Aorta (tissue), 5 donors: Measurements from ENCODE around the gene PSMD12. TPM values are rescaled to one million over a fixed set of nuclear protein-coding genes. Genes with fewer than 3 reads are reported as not detected.
A peak's percentile ranks its signal among the peaks of the same experiment; 100 is the strongest.

Source experiments
- ATAC-seq: fragments of 200-7000 bp; cut with Tn5 transposase; one replicate; pipeline ENCODE4 v1.9.1; 2022; ENCODE audit warnings: moderate library complexity; ENCODE audit not compliant: low FRiP score
- DNase-seq, 2 donors: peaks; one replicate each; pipeline ENCODE4 v3.0.0-alpha.2; 2020
- H3K27ac ChIP-seq, 2 donors: one replicate each; pipeline ENCODE4 v1.5.1; 2013; ENCODE audit warnings: low read length in 2 of 2, mild to moderate bottlenecking in 2 of 2, moderate library complexity in 2 of 2, control low read depth in 1 of 2, inconsistent platforms in 1 of 2, low read depth in 1 of 2
- H3K27me3 ChIP-seq, 2 donors: one replicate each; pipeline ENCODE4 v1.6.1; 2013; ENCODE audit warnings: control low read depth in 1 of 2, low read length in 1 of 2, mild to moderate bottlenecking in 1 of 2, moderate library complexity in 1 of 2; ENCODE audit not compliant: insufficient read depth in 2 of 2, control insufficient read depth in 1 of 2
- H3K36me3 ChIP-seq, 2 donors: one replicate each; pipeline ENCODE4 v1.6.1; 2013; ENCODE audit warnings: control low read depth in 1 of 2, low read length in 1 of 2, mild to moderate bottlenecking in 1 of 2; ENCODE audit not compliant: insufficient read depth in 2 of 2, control insufficient read depth in 1 of 2
- H3K4me1 ChIP-seq, 2 donors: one replicate each; pipeline ENCODE4 v1.6.1; 2013; ENCODE audit warnings: low read length in 2 of 2, control low read depth in 1 of 2, mild to moderate bottlenecking in 1 of 2, moderate library complexity in 1 of 2; ENCODE audit not compliant: insufficient read depth in 2 of 2, control insufficient read depth in 1 of 2
- H3K4me3 ChIP-seq, 2 donors: one replicate each; pipeline ENCODE4 v1.5.1; 2013; ENCODE audit warnings: low read length in 2 of 2, control low read depth in 1 of 2, mild to moderate bottlenecking in 1 of 2
- H3K9me3 ChIP-seq: one replicate; pipeline ENCODE4 v1.6.1; 2013; ENCODE audit warnings: mild to moderate bottlenecking, low read length; ENCODE audit not compliant: control insufficient read depth
- WGBS, 2 donors: extraction: QIAGEN DNeasy Blood & Tissue Kit; methylation state at CpG; one replicate each; pipeline ENCODE4 v1.1.7; 2013; 5-methylcytosine and 5-hydroxymethylcytosine counted together
- intact Hi-C, 2 donors: fragments of 100-400 bp; cut with DNase I; formaldehyde crosslinking; loops; one replicate each; pipeline versions ENCODE4 v1.14.2 to v1.15.0; 2022
- polyA plus RNA-seq, 2 donors: library from polyadenylated mRNA; stranded (reverse); fragments of 200-250 nt; gene quantifications; one replicate each; pipeline ENCODE4 v1.2.3, GENCODE V29; 2013
- total RNA-seq, 2 donors: library from RNA; stranded (reverse); fragmentation: NEBNext Ultra II Directional; extraction: Animal tissue kit (Norgen Biotek cat#: 25700); gene quantifications; one replicate each; pipeline ENCODE4 v1.2.1, GENCODE V29; 2021
- donor health status: healthy with polysubstance abuse.
- donor health status: Bipolar disorder and iron deficiency.
- donor health status: DM: no; HTN: no; CAD: no.
- donor health status: DM: no; HTN: no; CAD: no.
- donor health status: DM: yes; HTN: yes; CAD: no.

Gene PSMD12
- total and polyA plus RNA-seq, 4 donors, result 15.6 to 46.8 (median 30.8) TPM

DNA sequence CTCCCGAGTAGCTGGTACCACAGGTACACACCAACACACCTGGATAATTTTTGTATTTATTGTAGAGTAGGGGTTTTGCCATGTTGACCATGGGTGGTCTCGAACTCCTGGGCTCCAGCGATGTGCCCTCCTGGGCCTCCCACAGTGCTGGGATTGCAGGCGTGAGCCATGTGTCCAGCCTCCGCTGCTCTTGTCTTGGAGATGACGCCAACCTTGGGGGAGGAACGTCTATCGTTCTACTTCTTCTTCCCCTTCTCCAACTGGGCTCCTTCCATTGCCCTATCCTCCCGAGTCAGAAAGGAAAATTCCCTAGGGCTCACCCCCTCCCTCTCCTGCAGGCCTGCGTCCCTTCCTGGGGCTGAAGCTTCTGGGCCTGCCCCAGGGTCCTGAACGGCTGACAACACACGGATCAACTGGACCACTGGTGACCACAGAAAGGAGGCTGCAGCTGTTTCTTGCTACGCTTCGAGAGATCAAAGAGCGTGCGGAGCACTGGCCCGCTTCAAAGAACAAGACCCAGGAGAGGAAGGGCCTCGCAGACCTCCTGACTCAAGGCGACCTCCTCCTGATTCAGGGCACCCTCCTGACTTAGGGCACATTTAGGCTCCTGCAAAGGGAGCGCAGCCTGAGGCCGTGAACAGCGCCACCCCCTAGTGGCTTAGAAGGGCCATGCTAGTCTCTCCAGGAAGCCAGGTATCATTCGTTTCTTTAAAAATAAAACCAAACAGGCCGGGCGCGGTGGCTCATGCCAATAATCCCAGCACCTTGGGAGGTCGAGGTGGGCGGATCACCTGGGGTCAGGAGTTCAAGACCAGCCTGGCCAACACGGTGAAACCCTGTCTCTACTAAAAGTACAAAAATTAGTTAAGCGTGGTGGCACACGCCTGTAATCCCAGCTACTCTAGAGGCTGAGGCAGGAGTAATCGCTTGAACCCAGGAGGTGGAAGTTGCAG, 72.8 kb downstream of the PSMD12 start:
- DNase-seq, result peak; percentile 80 to 83
- H3K4me1 ChIP-seq, result no peaks in the 10 kb centered on the region
- H3K9me3 ChIP-seq, result no peaks in the 10 kb centered on the region
- no peaks in the 10 kb centered on the region for H3K36me3 ChIP-seq
- 57% methylated on average over 31 to 32 of the region's 32 CpGs for WGBS, 2 donors
- no peaks in the 10 kb centered on the region for H3K27me3 ChIP-seq
- peak; percentile 62 for ATAC-seq
- intact Hi-C loops, result loop anchor here in 1 of 2 donors (5.0 kb wide), 1 partner anchor 576 kb away; no protein-coding TSS in a partner anchor
- no peak overlapping the region for H3K4me3 ChIP-seq
- no peak overlapping the region for H3K27ac ChIP-seq

DNA sequence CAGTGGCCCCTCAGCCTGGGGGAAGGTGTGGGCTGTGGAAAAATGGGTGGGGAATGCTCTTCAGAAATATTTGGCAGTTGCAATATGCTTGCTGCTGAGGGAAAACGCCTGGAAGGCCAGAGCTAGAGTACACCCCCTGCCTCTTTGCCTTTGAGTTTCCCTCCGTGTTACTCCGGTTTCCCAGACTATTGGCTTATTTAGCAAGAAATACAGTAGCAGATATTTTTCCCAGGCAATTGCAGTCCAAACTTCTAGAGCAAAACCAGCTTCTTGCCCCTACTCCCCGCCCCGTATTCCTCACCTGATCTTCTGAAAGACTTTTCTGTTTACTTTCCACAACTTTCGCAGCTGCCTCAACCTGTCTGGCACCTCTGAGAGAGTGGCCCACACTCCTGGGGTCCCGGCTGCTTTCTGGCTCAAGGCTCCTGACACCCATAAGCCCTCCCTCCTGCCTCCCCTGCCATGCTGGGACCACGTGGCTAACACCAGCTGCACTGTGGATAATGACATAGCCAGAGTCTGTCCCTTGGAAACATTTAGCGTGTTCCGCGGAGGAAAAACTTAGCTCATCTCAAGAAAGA, 75.6 kb downstream of the PSMD12 start:
- Histone ChIP-seq H3K36me3 (no peaks in the 10 kb centered on the region), H3K27me3 (no peaks in the 10 kb centered on the region), H3K27ac (no peak overlapping the region), H3K4me1 (no peaks in the 10 kb centered on the region), H3K9me3 (no peaks in the 10 kb centered on the region), H3K4me3 (no peak overlapping the region)
- intact Hi-C loops, result loop anchor here in 1 of 2 donors (5.0 kb wide), 1 partner anchor 574 kb away; no protein-coding TSS in a partner anchor
- no peak for ATAC-seq
- 77 to 78% methylated on average over 11 of the region's 11 CpGs for WGBS, 2 donors
- DNase-seq, result no peak

DNA sequence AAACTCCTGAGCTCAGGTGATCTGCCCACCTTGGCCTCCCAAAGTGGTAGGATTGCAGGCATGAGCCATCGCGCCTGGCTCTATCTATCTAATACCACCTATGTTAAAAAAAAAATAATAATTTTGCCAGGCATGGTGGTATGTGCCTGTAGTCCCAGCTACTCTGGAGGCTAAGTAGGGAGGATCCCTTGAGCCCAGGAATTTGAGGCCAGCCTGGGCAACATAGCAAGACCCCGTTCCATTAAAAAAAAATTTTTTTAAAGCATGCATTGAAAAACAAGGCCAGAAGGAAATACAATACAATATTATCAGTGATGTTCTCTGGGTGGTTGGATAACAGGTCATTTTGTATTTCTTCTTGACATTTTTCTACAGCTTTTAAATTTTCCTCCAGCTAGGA, 76.1 kb downstream of the PSMD12 start:
- H3K4me3 ChIP-seq, result no peak overlapping the region
- no peak for ATAC-seq
- H3K4me1 ChIP-seq, result no peaks in the 10 kb centered on the region
- no peaks in the 10 kb centered on the region for H3K36me3 ChIP-seq
- WGBS, 2 donors, result 76 to 82% methylated on average over 3 of the region's 3 CpGs
- H3K27me3 ChIP-seq, result no peaks in the 10 kb centered on the region
- intact Hi-C loops, result loop anchor here in 1 of 2 donors (5.0 kb wide), 1 partner anchor 573 kb away; no protein-coding TSS in a partner anchor
- no peak for DNase-seq
- H3K27ac ChIP-seq, result no peak overlapping the region
- H3K9me3 ChIP-seq, result no peaks in the 10 kb centered on the region

DNA sequence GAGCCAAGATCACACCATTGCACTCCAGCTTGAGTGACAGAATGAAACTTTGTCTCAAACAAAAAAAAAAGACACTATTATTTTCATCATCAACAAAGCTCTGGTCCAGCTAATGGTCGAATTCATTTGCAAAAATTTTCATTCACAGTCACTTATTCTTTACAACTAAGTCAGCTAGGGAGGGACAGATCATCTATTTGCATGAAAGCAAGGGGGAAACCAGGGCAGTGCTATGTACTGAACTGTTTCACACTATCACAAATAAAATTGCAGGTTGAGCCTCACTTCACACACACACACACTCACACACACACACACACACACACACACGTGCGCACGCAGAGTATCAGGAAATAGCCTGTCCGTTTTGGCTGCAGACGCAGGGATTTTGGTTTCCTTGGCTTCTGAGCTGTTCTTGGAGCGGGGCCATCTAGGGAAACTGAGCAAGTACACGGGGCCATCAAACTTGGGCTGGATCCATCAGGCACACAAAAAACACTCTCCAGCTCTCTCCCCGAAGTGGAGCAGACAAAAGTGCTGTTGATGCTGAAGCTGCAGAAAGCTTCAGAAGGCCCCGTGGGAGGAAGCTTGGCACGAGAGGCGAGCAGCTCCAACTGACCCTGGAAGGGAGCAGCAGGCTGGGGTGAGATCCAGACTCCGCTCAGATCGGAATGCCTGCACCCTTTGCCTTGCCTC, 77.0 kb downstream of the PSMD12 start:
- WGBS, 2 donors, result 1 to 2% methylated on average over 14 of the region's 14 CpGs
- no peaks in the 10 kb centered on the region for H3K36me3 ChIP-seq
- no peak overlapping the region for H3K4me3 ChIP-seq
- no peak overlapping the region for H3K27ac ChIP-seq
- peak; percentile 90 for ATAC-seq
- no peaks in the 10 kb centered on the region for H3K9me3 ChIP-seq
- DNase-seq, result peak; percentile 86 to 87
- intact Hi-C loops, result no loop called here
- no peaks in the 10 kb centered on the region for H3K27me3 ChIP-seq
- no peaks in the 10 kb centered on the region for H3K4me1 ChIP-seq

Other genes with a start within 250 kb of the PSMD12 start
- gene HELZ, start 121.4 kb downstream of the PSMD12 start, total RNA-seq, result 10 to 100 TPM; 47.4 to 75.7 TPM
- 1 to 10 TPM; 2.8 to 3.5 TPM for gene HELZ, start 121.4 kb downstream of the PSMD12 start, polyA plus RNA-seq
- gene PITPNC1, start 10.7 kb upstream of the PSMD12 start, total RNA-seq, result 10 to 100 TPM; 28.7 to 29.6 TPM
- 1 to 10 TPM; 2.3 to 6.9 TPM for gene PITPNC1, start 10.7 kb upstream of the PSMD12 start, polyA plus RNA-seq